Stimulated activated CD8-positive, alpha-beta memory T cell treated with anti-CD3 and anti-CD28 coated beads, Interleukin-2, amount 100 ng/mL, for 1 hour (primary cell): ENCODE data around the gene OGA.

Experiments used
- DNase-seq, 2 donors: peaks; one replicate each; pipeline ENCODE4 v3.0.0-alpha.2; 2020; ENCODE audit warnings: low read depth in 2 of 2

Gene OGA

DNA sequence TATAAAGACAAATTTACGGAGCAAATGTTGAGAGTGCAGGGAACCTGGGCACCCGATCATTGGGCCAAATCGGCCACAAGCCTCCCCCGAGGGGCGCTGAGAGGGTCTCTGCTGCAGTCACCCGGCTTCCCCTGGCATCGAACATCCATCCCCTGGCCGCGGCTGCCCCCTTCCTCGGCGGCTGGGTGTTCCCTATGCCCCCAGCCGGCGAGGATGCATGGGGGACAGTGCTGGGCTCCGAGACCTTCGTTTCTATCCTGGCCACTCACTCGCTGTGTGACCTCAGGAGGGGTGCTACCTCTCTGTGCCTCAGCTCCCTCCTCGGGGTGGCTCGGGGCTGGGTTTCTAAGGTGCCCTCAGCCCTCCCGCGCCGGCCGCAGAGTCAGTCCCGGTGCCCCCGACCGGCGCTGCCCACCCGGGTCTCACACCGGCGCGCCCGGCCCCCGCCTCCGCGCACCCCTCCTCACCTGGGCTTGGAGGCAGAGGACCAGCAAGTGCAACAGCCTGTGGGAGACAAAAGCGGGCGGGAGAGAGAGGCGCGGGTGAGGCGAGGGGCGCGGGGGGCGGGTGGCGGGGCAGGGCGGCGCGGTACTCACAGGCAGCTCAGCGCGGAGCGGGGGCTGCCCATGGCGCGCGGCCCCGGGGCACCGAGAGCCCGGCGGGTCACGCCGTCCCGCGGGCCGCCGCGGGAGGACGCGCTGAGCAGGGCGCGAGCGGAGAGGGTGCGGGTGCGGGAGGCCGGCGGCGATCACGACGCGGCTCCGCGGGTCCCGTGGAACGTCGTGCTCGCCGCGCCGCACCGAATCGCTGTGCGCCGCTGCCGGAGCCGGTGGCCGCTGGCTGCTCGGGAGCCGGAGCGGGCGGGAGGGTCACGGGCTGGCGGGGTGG lies 42.7 kb downstream of the OGA start, which contains the start of gene FGF8:
FGF8 (minus strand) TSS at position 842 of the 888 bp plus-strand sequence; CDS start at position 628, 214 bp downstream.
- no peak for DNase-seq

DNA sequence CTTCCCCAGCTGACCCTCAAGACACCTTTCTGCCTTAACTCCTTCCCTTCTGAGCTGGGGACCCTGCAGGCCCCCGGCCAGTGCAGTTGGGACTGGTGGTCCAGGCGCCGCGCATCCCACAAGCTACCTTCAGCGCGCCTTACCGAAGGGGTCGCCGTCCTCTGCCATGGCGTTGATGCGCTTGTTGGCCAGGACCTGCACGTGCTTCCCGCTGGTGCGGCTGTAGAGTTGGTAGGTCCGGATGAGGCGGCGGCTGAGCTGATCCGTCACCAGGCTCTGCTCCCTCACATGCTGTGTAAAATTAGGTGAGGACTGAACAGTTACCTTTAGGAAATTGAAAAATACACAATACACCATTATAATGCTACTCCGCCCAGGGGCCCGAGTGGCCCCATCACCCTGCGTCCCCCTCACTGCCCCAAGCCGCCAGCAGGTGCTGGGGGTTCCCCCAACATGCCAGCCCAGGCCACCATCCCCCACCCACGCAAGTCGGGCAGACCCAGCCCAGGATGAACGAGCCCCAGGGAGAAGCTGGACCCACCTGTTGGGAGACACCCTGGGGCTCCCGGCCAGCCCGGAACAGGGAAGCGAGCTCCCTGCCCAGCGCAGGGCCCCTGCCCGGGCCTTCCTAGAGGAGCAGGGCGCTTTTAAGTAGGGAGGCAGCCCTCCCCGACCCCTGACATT lies 43.5 kb downstream of the OGA start:
- no peak for DNase-seq

GRCh38 chr10:101773923-101774588 lies 44.2 kb downstream of the OGA start:
- no peak for DNase-seq

- no peak for DNase-seq
Observed at GRCh38 chr10:101772895-101773761, 45.1 kb downstream of the OGA start.

DNA sequence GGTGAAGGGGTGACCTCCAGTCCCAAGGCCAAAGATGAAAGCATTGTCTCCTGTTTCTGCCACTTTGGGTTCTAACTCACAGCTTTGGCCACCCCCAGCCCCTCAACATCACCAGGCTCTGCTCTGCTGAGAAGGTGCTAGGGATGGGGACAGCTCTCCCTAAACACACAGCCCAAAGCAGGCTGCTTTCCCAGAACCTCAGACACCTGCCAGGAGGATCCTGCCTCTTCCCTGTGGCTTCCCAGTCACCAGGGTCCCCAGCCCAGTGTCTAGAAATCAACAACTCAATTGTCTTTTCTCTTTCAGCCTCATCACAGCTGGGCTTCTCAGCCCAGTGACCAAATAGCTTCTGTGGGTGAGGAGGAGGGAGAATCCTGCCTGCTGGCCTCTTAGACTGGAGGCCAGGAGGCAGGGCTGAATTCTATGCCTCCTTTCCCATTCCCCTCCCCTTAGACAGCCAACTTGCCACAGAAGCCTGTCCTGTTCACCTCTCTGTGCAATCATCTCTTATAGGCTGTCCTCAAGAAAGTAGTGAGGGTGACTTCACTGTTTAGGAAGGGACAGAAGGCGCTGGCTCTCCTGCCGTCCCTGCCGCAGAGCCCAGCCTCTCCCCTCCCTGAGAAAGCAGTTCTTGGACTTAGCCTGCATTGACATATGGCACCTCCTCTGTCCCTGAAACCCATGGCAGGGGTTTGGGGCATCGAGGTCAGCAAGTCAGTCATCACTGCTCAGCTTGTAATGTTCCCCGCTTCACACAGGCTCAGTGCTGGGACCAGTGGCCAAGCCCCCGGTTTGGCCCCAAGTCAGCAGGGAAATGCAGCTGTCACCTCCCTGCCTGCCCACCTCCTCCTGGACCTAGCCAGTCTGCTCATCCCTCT lies 46.0 kb downstream of the OGA start:
- DNase-seq = no peak

DNA sequence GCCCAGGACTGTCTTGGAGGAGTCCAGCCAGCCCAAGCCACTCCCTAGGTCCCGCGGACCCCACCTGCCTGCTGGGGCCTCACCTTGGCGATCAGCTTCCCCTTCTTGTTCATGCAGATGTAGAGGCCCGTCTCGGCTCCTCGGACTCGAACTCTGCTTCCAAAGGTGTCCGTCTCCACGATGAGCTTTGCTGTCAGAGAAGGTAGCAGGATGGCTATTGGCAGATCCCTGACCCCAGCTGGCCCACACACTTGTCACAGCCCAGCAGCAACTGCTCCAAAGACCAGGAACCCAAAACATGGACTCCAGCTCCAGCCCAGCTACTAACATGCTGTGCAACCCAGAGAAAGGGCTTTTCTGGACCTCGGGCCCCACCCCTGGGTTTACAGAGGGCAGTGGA lies 46.9 kb downstream of the OGA start:
- DNase-seq = no peak

GRCh38 chr10:101770331-101771215 lies 47.7 kb downstream of the OGA start:
- DNase-seq = no peak

DNA sequence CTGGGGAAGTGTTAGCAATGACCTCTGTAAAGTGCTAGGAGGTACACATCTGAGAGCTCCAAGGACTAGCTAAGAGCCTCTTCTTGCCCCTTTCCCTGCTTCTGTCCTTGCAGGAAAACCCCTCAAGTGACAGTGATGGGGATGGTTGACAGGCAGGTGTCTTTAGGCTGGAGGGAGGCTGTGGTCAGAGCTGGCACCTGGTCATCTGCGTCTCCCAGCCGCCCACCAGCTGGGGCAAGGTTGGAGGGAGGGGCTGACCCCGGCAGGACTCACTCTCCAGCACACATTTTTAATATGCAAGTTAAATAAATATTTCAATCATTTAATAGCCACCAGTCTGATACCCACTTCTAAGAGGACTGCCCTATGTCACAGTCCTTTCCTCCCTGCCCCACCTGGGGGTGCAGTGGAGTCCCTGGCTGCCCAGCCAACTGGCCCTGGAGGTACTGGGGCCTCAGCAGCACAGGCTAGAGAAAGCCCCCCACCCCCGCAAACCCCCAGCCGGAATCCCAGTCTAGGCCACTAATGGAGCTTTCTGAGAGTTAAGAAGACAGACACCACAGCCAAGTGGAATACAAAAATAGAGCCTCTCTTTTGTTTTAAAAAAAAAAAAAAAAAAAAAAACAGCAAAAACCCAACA lies 48.6 kb downstream of the OGA start:
- DNase-seq = no peak

DNA sequence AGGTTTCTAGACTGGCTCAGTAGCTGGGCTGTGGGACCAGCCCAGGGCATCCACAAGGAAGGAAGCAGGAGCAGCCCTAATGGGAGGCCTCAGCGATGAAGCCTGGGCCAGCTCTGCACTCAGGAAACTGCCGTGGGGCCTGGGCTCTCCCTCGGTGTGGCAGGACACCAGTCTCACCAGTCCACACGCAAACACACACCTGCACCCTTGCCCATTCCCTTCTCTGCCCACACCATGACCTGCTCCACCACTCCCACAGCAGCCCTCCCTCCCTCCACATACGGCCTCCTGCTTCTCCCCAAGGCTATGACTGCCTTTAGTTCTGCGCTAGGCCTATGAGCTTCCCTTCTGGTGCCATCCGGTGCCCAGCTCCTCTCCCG lies 49.5 kb downstream of the OGA start:
- no peak for DNase-seq

- no peak for DNase-seq
Observed at GRCh38 chr10:101767966-101768790, 50.1 kb downstream of the OGA start.

GRCh38 chr10:101767600-101767945 lies 50.7 kb downstream of the OGA start:
- DNase-seq = no peak

DNA sequence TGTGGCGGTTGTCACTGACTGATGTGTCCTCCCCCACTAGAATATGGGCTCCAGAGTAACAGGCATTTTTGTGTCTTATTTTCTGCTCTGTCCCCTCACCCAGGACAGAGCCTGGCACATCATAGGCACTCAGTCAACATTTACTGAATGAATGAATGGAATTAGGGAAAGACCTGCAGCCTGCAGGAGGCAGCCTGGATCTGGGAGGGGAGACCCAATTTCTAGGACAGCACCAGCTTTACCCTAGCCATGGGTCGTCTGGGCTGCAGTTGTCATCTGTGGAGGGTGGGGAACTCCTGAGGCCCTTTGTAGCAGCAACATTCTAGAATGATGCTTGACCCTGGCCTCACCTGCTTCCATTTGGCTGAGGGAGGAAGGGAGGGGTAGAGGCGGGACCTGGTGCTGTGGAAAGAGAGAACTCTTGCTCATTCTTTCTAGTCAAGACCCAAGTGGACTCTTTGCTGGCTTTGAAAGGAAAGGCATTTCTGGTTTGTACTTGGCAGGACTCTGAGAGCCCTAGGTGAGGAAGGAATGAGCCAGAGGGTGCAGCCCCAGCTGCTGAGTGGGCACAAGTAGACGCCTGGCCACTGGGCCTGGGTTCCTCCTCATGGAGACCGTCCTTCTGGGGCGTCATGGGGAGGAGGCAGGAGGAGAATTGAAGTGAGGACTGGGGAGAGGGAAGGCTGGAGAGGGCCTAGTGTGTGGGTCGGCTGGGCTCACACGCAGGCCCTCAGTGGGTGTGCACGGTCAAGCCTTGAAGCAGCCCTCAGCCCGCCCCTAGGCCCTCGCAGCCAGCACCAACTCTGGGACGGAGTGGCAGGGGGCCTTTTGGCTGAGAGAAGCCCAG lies 51.3 kb downstream of the OGA start:
- no peak for DNase-seq

DNA sequence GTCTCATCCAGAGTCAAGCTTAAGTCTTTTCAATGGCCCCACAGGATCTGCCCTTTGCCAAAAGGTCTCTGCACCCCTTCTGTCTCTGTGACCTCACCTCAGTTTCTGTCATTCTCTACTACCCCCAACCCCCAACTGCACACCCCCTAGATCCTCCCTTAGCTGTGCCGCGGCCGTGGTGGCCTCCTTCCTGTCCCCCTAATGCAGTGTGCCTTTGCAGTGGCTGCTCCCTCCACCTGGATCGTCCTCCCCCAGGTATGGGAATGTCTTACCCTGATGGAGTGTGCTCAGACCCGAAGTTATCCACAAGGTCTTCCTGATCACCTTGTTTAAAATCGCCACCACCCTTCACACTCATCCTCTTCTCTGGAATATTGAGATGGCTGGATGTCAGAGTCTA lies 51.9 kb downstream of the OGA start:
- DNase-seq = no peak

- no peak for DNase-seq
Observed at GRCh38 chr10:101763141-101763846, 55.0 kb downstream of the OGA start.

DNA sequence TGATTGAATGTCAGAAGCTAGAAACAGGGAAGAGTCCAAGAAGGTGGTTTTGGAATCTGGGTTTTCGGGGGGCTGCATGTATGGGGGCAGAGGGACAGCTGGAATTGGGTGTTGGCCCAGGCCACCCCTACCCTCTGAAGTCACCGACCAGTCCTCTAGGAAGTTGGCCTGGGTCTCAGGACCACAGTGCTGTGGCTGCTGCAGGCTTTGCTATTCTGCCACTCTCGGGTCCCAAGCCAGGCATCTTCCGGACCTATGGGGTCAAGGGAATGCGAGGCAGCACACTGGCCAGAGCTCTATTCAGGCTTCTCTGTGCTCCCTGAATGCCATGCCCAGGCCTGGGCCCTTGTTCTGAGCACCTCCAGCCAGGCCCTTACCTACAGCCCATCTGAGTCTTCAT lies 55.5 kb downstream of the OGA start:
- no peak for DNase-seq

GRCh38 chr10:101761226-101761625 lies 57.0 kb downstream of the OGA start:
- no peak for DNase-seq

GRCh38 chr10:101760510-101760909 lies 57.7 kb downstream of the OGA start:
- DNase-seq = no peak
